Transverse colon (tissue), 4 donors: Measurements from ENCODE around the gene MAST4. TPM values are rescaled to one million over a fixed set of nuclear protein-coding genes. Genes with fewer than 3 reads are reported as not detected.

Source experiments
- DNase-seq: peaks from one replicate; pipeline ENCODE4 v3.0.0-alpha.2; 2019
- H3K27ac ChIP-seq, 4 donors: fragments of 200-600 bp; sonication (generic); 2 replicates each; pipeline ENCODE4 v1.5.1; 2016 to 2018; ENCODE audit warnings: inconsistent platforms in 4 of 4
- H3K27me3 ChIP-seq: fragments of 200-600 bp; sonication (generic); 2 replicates; pipeline ENCODE4 v1.5.1; 2017; ENCODE audit warnings: inconsistent platforms
- H3K36me3 ChIP-seq, 4 donors: fragments of 200-600 bp; sonication (generic); 2 replicates each; pipeline ENCODE4 v1.5.1; 2017 to 2019; ENCODE audit warnings: inconsistent platforms in 4 of 4
- H3K4me1 ChIP-seq, 4 donors: fragments of 200-600 bp; sonication (generic); 2 replicates each; pipeline ENCODE4 v1.5.1; 2017 to 2020; ENCODE audit warnings: inconsistent platforms in 4 of 4
- H3K4me3 ChIP-seq, 4 donors: fragments of 200-600 bp; sonication (generic); 1 replicate in 1 of 4; 2 replicates in 3 of 4; pipeline versions ENCODE4 v1.5.1 to v1.6.1; 2017 to 2019; ENCODE audit warnings: inconsistent platforms in 4 of 4
- H3K9me3 ChIP-seq, 2 donors: fragments of 200-600 bp; sonication (generic); 2 replicates each; pipeline ENCODE4 v1.5.1; 2017 to 2019; ENCODE audit warnings: inconsistent platforms in 2 of 2
- EP300 ChIP-seq: sonication (generic); formaldehyde crosslinking; IDR thresholded peaks from one replicate; pipeline ENCODE4 v1.6.1; 2017; ENCODE audit warnings: antibody characterized with exemption, low read depth
- POLR2A ChIP-seq: fragments of 450-650 bp; IDR thresholded peaks from one replicate; pipeline ENCODE4 v1.6.1; 2016; ENCODE audit warnings: antibody characterized with exemption, mild to moderate bottlenecking, moderate library complexity
- POLR2AphosphoS5 ChIP-seq, 3 donors: sonication (generic); formaldehyde crosslinking; IDR thresholded peaks; one replicate each; pipeline ENCODE4 v1.6.1; 2016; ENCODE audit warnings: antibody characterized with exemption in 3 of 3
- WGBS, 2 donors: methylation state at CpG; one replicate each; pipeline ENCODE4 v1.1.5; 2018; ENCODE audit warnings: low coverage in 1 of 2; 5-methylcytosine and 5-hydroxymethylcytosine counted together
- in situ Hi-C, 4 donors: fragments of 200-750 bp; cut with MboI; loops; one replicate each; pipeline versions ENCODE4 v1.15.0 to v1.15.1; 2017; ENCODE audit warnings: low sequenced_read_pairs in 3 of 4, low pct_ligation_motif_present in 1 of 4, low pct_unique_long_range_greater_than_20kb in 1 of 4
- intact Hi-C: fragments of 100-400 bp; cut with DNase I; formaldehyde crosslinking; loops from one replicate; pipeline ENCODE4 v1.15.1; 2023; ENCODE audit warnings: low total_unique reads
- total RNA-seq, 4 donors: library from RNA; depleted of rRNA; stranded (reverse); fragments of >200 nt; gene quantifications; one replicate each; pipeline ENCODE4 v1.1.0, GENCODE V29; 2016
- TF ChIP-seq, protein P1 (sequence below), 5 experiments: fragments of 200-600 bp in 3 of 5; fragments of 450-650 bp in 2 of 5; sonication (generic) in 3 of 5; IDR thresholded peaks; 1 replicate in 2 of 5; 2 replicates in 3 of 5; pipeline ENCODE4 v1.5.1; 2016 to 2017; ENCODE audit warnings: antibody characterized with exemption in 5 of 5, inconsistent platforms in 3 of 5, mild to moderate bottlenecking in 2 of 5, moderate library complexity in 1 of 5

MAST4 gene
- total RNA-seq, 4 donors from 2014 or later: 20.3 to 46.8 (median 35.4) TPM

DNA sequence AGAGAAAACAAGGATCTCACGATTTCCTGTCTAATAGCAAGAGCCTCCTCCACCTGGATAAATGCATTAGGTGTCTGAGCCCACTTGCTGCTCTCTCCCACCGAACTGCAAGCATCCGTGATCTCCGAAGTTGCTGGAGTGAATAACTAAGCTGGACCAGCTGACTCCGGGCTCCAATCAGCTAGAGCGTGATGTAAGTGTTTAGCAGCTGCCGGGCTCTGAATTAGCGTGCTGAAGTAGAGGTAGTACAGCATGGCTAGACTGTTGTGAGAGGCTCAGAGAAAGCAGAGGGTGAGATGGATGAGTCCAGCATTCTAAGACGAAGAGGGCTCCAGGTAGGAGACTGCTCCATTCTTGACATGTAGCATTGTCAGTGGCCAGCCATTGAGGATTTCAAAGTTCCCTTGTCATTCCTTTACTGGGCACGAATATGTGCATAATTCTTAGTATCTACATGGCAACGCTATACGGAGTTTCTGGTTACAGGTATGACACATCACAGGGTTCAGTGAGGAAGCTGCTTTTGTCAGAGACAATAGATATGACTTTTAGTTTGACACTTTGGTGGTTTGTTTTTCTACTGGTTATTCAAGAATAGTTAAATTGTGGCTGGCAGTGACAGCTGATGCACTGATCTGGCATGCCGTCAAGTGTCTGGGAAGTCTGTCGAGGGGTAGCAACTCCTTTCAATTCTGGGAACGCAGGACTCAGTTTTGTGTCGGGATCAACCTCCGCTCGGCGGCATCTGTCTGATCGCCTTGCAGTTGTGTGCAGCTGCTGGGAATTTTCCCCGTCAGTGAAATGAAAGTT is 232.6 kb downstream of the MAST4 start:
- peak overlapping the region in 3 of 4 donors; percentile 27 to 52 (median 31) for H3K27ac ChIP-seq
- in situ Hi-C loops: no loop called here
- no peaks in the 10 kb centered on the region for H3K9me3 ChIP-seq
- peak overlapping the region; percentile 3 to 47 (median 24) for H3K4me3 ChIP-seq
- intact Hi-C loops: no loop called here
- peak; percentile 65 for DNase-seq
- peaks cover 0 to 20% (median 5%) of the 10 kb centered on the region in 4 donors for H3K4me1 ChIP-seq
- H3K36me3 ChIP-seq: no peaks in the 10 kb centered on the region
- TF ChIP-seq POLR2AphosphoS5 (IDR thresholded peaks at IDR 0.05) (peak in 1 of 3 donors; percentile 51), POLR2A (no peak), EP300 (no peak)
- TF ChIP-seq, protein P1, sequence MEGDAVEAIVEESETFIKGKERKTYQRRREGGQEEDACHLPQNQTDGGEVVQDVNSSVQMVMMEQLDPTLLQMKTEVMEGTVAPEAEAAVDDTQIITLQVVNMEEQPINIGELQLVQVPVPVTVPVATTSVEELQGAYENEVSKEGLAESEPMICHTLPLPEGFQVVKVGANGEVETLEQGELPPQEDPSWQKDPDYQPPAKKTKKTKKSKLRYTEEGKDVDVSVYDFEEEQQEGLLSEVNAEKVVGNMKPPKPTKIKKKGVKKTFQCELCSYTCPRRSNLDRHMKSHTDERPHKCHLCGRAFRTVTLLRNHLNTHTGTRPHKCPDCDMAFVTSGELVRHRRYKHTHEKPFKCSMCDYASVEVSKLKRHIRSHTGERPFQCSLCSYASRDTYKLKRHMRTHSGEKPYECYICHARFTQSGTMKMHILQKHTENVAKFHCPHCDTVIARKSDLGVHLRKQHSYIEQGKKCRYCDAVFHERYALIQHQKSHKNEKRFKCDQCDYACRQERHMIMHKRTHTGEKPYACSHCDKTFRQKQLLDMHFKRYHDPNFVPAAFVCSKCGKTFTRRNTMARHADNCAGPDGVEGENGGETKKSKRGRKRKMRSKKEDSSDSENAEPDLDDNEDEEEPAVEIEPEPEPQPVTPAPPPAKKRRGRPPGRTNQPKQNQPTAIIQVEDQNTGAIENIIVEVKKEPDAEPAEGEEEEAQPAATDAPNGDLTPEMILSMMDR (IDR thresholded peaks at IDR 0.05): no peak
- peaks cover 4% of the 10 kb centered on the region for H3K27me3 ChIP-seq
- WGBS, 2 donors: 0 to 2% methylated on average over 2 to 21 of the region's 21 CpGs

DNA sequence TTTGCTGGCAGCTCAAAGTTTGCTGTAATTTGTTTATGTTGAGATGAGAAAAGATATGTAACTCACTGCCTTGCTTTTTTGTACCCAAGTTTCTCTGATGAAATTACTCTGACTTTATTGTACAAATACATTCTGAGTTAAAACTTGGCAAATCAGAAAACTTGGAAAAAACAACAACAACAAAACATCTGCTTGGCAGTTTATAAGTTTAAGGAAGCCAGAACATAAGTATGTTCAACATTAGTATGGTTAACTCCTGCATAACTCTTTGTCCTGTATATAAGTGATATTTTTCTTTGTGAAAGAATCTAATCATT is 233.1 kb downstream of the MAST4 start:
- intact Hi-C loops (no loop called here), in situ Hi-C loops (no loop called here)
- Histone ChIP-seq H3K4me1 (peaks cover 0 to 20% (median 5%) of the 10 kb centered on the region in 4 donors), H3K9me3 (no peaks in the 10 kb centered on the region), H3K27me3 (peaks cover 4% of the 10 kb centered on the region), H3K4me3 (peak overlapping the region in 3 of 4 donors; percentile 17 to 47 (median 32)), H3K36me3 (no peaks in the 10 kb centered on the region), H3K27ac (peak overlapping the region in 3 of 4 donors; percentile 27 to 52 (median 31))
- no peak for DNase-seq
- TF ChIP-seq POLR2AphosphoS5 (IDR thresholded peaks at IDR 0.05) (no peak), EP300 (no peak), POLR2A (no peak)
- TF ChIP-seq, protein P1 (IDR thresholded peaks at IDR 0.05): no peak

DNA sequence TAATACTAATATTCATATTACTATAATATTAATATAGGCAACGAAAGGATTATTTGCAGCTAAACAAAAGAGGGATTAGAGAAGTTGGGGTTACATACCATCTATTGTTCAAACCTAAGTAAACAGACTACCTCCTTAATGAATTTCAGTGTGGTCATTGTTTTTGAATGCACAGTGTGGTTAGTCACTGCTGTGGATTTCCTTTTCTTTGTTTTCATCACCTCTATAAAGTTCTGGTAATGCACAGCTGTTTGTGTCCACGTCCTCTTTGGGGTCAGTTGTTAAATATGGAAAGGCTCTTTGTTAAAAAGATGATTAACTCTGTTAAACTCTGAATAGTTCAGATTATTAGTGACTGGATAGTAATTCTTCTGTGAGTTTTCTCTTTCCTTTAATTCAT is 233.6 kb downstream of the MAST4 start:
- H3K27ac ChIP-seq: no peak overlapping the region
- TF ChIP-seq POLR2A: no peak
- no peak for TF ChIP-seq POLR2AphosphoS5 (IDR thresholded peaks at IDR 0.05)
- no peak for TF ChIP-seq EP300
- TF ChIP-seq, protein P1 (IDR thresholded peaks at IDR 0.05): no peak
- WGBS, 2 donors: 22 to 37% methylated on average over 2 of the region's 2 CpGs
- H3K4me3 ChIP-seq: no peak overlapping the region
- H3K36me3 ChIP-seq: no peaks in the 10 kb centered on the region
- H3K4me1 ChIP-seq: peaks cover 0 to 20% (median 5%) of the 10 kb centered on the region in 4 donors
- intact Hi-C loops: loop anchor here (10.0 kb wide), 1 partner anchor 765 kb away; no protein-coding TSS in a partner anchor
- H3K27me3 ChIP-seq: peaks cover 4% of the 10 kb centered on the region
- no peaks in the 10 kb centered on the region for H3K9me3 ChIP-seq
- in situ Hi-C loops: no loop called here
- DNase-seq: no peak

DNA sequence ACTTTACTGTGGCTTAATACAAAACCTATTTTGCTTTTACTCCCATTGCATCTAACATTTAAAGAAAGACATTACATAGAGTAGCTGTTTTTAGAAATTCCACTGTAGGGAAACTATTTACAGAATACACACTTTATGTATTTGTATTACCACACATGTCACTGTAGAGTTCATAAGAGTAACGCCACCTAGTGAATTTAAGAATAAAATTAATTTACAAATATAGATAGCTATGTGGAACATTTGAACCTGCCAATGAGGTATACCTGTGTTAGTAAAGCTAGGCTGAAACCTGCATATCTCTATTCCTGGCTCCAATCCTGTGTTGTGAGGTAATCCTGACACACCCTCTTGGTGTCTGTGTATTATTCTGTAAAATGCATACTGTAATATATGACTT is 234.4 kb downstream of the MAST4 start:
- Histone ChIP-seq H3K36me3 (no peaks in the 10 kb centered on the region), H3K4me3 (no peak overlapping the region), H3K4me1 (peaks cover 0 to 20% (median 5%) of the 10 kb centered on the region in 4 donors), H3K9me3 (no peaks in the 10 kb centered on the region), H3K27me3 (peaks cover 4% of the 10 kb centered on the region), H3K27ac (no peak overlapping the region)
- DNase-seq: no peak
- WGBS, 2 donors: 0 to 21% methylated on average over 1 of the region's 1 CpG
- intact Hi-C loops: loop anchor here (10.0 kb wide), 1 partner anchor 764 kb away; no protein-coding TSS in a partner anchor
- TF ChIP-seq, protein P1 (IDR thresholded peaks at IDR 0.05): no peak
- in situ Hi-C loops: no loop called here
